Esophagus muscularis mucosa (tissue), 3 donors: ENCODE measurements around the gene NALCN.

Source experiments
- POLR2A ChIP-seq: fragments of 450-650 bp; IDR thresholded peaks from one replicate; pipeline ENCODE4 v1.6.1; 2017; ENCODE audit warnings: antibody characterized with exemption, moderate library complexity, mild to moderate bottlenecking, low read depth
- POLR2AphosphoS5 ChIP-seq, 2 donors: sonication (generic); formaldehyde crosslinking; IDR thresholded peaks; one replicate each; pipeline ENCODE4 v1.6.1; 2017; ENCODE audit warnings: antibody characterized with exemption in 2 of 2
- TF ChIP-seq, protein P1 (sequence below), 3 experiments: fragments of 200-600 bp in 2 of 3; fragments of 450-650 bp in 1 of 3; sonication (generic) in 2 of 3; IDR thresholded peaks; one replicate each; pipeline ENCODE4 v1.5.1; 2017 to 2019; ENCODE audit warnings: antibody characterized with exemption in 3 of 3, mild to moderate bottlenecking in 2 of 3, moderate library complexity in 1 of 3

DNA sequence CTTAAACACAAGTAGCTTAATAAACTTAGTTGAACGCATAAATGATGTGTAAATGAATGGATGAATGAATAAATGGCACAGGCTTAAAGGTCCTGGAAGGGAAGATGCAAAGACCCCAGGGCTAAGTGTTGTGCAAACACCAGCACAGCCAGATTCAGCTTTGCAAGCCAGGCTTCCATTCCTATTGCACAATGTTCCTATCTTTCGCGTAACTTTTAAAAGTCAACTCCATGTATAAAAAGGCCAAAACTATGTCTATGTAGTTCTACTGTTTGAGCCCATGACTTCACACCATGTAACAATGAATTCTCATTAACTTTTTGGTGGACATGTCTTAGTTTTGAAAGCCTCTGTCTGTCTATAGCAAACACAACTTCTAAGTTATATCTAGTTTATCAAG lies 226.0 kb downstream of the NALCN start:
- TF ChIP-seq, protein P1, sequence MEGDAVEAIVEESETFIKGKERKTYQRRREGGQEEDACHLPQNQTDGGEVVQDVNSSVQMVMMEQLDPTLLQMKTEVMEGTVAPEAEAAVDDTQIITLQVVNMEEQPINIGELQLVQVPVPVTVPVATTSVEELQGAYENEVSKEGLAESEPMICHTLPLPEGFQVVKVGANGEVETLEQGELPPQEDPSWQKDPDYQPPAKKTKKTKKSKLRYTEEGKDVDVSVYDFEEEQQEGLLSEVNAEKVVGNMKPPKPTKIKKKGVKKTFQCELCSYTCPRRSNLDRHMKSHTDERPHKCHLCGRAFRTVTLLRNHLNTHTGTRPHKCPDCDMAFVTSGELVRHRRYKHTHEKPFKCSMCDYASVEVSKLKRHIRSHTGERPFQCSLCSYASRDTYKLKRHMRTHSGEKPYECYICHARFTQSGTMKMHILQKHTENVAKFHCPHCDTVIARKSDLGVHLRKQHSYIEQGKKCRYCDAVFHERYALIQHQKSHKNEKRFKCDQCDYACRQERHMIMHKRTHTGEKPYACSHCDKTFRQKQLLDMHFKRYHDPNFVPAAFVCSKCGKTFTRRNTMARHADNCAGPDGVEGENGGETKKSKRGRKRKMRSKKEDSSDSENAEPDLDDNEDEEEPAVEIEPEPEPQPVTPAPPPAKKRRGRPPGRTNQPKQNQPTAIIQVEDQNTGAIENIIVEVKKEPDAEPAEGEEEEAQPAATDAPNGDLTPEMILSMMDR (IDR thresholded peaks at IDR 0.05) = no peak
- no peak for TF ChIP-seq POLR2A
- no peak for TF ChIP-seq POLR2AphosphoS5 (IDR thresholded peaks at IDR 0.05)
